ENCODE results near the gene CEP57L1.

- TF ChIP-seq, protein P1, sequence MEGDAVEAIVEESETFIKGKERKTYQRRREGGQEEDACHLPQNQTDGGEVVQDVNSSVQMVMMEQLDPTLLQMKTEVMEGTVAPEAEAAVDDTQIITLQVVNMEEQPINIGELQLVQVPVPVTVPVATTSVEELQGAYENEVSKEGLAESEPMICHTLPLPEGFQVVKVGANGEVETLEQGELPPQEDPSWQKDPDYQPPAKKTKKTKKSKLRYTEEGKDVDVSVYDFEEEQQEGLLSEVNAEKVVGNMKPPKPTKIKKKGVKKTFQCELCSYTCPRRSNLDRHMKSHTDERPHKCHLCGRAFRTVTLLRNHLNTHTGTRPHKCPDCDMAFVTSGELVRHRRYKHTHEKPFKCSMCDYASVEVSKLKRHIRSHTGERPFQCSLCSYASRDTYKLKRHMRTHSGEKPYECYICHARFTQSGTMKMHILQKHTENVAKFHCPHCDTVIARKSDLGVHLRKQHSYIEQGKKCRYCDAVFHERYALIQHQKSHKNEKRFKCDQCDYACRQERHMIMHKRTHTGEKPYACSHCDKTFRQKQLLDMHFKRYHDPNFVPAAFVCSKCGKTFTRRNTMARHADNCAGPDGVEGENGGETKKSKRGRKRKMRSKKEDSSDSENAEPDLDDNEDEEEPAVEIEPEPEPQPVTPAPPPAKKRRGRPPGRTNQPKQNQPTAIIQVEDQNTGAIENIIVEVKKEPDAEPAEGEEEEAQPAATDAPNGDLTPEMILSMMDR (IDR thresholded peaks at IDR 0.05) = no peak
- no peak for TF ChIP-seq EP300 (IDR thresholded peaks at IDR 0.05)
- TF ChIP-seq POLR2A (IDR thresholded peaks at IDR 0.05) = no peak
Measured at GRCh38 chr6:109178921-109179320, 83.6 kb downstream of the CEP57L1 start.
